Hepatocyte (in vitro differentiated cells): ENCODE measurements around the gene RAP1GDS1.

ENCODE experiments used
- EZH2 ChIP-seq: fragments of 200-600 bp; sonication (generic); IDR thresholded peaks from 2 replicates; pipeline ENCODE4 v1.6.1; 2016; ENCODE audit warnings: antibody characterized with exemption, mild to moderate bottlenecking, borderline replicate concordance
- EZH2phosphoT487 ChIP-seq: fragments of 200-600 bp; sonication (generic); IDR thresholded peaks from one replicate; pipeline ENCODE4 v1.6.1; 2018; ENCODE audit warnings: antibody characterized with exemption, mild to moderate bottlenecking, low read depth, moderate library complexity; ENCODE audit not compliant: unreplicated experiment, severe bottlenecking
- TF ChIP-seq, protein P1 (sequence below): fragments of 200-600 bp; sonication (generic); IDR thresholded peaks from 2 replicates; pipeline ENCODE4 v1.5.1; 2016; ENCODE audit warnings: antibody characterized with exemption, mild to moderate bottlenecking; ENCODE audit not compliant: poor library complexity

DNA sequence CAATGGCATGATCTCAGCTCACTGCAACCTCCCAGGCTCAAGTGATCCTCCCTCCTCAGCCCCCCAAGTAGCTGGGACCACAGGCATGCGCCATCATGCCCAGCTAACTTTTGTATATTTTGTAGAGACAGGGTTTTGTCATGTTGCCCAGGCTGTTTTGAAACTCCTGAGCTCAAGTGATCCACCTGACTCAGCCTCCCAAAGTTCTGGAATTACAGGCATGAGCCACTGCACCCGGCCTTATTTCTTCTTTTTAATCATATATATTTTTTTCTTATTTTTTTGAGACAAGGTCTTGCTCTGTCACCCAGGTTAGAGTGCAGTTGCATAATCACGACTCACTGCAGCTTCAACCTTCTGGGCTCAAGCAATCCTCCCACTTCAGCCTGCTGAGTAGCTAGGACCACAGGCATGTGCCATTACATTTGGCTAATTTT lies 213.2 kb downstream of the RAP1GDS1 start:
- TF ChIP-seq, protein P1, sequence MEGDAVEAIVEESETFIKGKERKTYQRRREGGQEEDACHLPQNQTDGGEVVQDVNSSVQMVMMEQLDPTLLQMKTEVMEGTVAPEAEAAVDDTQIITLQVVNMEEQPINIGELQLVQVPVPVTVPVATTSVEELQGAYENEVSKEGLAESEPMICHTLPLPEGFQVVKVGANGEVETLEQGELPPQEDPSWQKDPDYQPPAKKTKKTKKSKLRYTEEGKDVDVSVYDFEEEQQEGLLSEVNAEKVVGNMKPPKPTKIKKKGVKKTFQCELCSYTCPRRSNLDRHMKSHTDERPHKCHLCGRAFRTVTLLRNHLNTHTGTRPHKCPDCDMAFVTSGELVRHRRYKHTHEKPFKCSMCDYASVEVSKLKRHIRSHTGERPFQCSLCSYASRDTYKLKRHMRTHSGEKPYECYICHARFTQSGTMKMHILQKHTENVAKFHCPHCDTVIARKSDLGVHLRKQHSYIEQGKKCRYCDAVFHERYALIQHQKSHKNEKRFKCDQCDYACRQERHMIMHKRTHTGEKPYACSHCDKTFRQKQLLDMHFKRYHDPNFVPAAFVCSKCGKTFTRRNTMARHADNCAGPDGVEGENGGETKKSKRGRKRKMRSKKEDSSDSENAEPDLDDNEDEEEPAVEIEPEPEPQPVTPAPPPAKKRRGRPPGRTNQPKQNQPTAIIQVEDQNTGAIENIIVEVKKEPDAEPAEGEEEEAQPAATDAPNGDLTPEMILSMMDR, result no peak
- no peak for TF ChIP-seq EZH2
- no peak for TF ChIP-seq EZH2phosphoT487
